Astrocyte (in vitro differentiated cells and primary cell): ENCODE data around the gene C6orf118. TPM values are rescaled to one million over a fixed set of nuclear protein-coding genes. Genes with fewer than 3 reads are reported as not detected.

Experiments
- DNase-seq: peaks from one replicate; pipeline ENCODE4 v3.0.0-alpha.2; 2010; ENCODE audit warnings: low read depth
- FAIRE-seq: peaks from 2 replicates; lab custom pipeline; 2011; peaks lifted over from hg19 to GRCh38; lab: Jason Lieb, UNC
- H2AFZ ChIP-seq: 2 replicates; pipeline ENCODE4 v1.6.0; 2012; ENCODE audit warnings: low read depth, low read length, inconsistent platforms
- H3K27ac ChIP-seq: 2 replicates; pipeline ENCODE4 v1.5.1; 2011; ENCODE audit warnings: low read depth, low read length, inconsistent platforms
- H3K27me3 ChIP-seq: 2 replicates; pipeline ENCODE4 v1.6.0; 2011; ENCODE audit warnings: low read length, inconsistent platforms; ENCODE audit not compliant: insufficient read depth
- H3K36me3 ChIP-seq: 2 replicates; pipeline ENCODE4 v1.5.1; 2011; ENCODE audit warnings: low read length, inconsistent platforms; ENCODE audit not compliant: insufficient read depth
- H3K4me1 ChIP-seq: 2 replicates; pipeline ENCODE4 v1.5.1; 2011; ENCODE audit warnings: low read length, inconsistent platforms; ENCODE audit not compliant: insufficient read depth
- H3K4me2 ChIP-seq: 2 replicates; pipeline ENCODE4 v1.6.0; 2012; ENCODE audit warnings: low read length, inconsistent platforms
- H3K4me3 ChIP-seq: 2 replicates; pipeline ENCODE4 v1.5.1; 2011; ENCODE audit warnings: low read depth, mild to moderate bottlenecking, low read length, inconsistent platforms; ENCODE audit not compliant: insufficient read depth
- H3K79me2 ChIP-seq: 2 replicates; pipeline ENCODE4 v1.6.0; 2012; ENCODE audit warnings: mild to moderate bottlenecking, low read length, inconsistent platforms; ENCODE audit not compliant: insufficient read depth
- H3K9ac ChIP-seq: 2 replicates; pipeline ENCODE4 v1.6.0; 2012; ENCODE audit warnings: mild to moderate bottlenecking, low read length, inconsistent platforms
- H3K9me3 ChIP-seq: 2 replicates; pipeline ENCODE4 v1.5.1; 2012; ENCODE audit warnings: low read depth, mild to moderate bottlenecking, low read length, inconsistent platforms; ENCODE audit not compliant: insufficient read depth
- H4K20me1 ChIP-seq: 2 replicates; pipeline ENCODE4 v1.6.0; 2012; ENCODE audit warnings: low read length, inconsistent platforms; ENCODE audit not compliant: insufficient read depth
- H3K27ac Mint-ChIP-seq: one replicate; pipeline ENCODE4 v1.8.0; 2021; ENCODE audit warnings: mild to moderate bottlenecking, mixed read lengths; ENCODE audit not compliant: unreplicated experiment
- H3K27me3 Mint-ChIP-seq: one replicate; pipeline ENCODE4 v1.8.0; 2021; ENCODE audit warnings: low read depth, mixed read lengths; ENCODE audit not compliant: unreplicated experiment
- H3K36me3 Mint-ChIP-seq: one replicate; pipeline ENCODE4 v1.8.0; 2021; ENCODE audit warnings: low read depth, mixed read lengths; ENCODE audit not compliant: unreplicated experiment
- H3K4me1 Mint-ChIP-seq: one replicate; pipeline ENCODE4 v1.8.0; 2021; ENCODE audit warnings: low read depth, mixed read lengths; ENCODE audit not compliant: unreplicated experiment
- H3K4me3 Mint-ChIP-seq: one replicate; pipeline ENCODE4 v1.8.0; 2021; ENCODE audit warnings: mild to moderate bottlenecking, moderate library complexity, mixed read lengths; ENCODE audit not compliant: unreplicated experiment
- H3K9me3 Mint-ChIP-seq: one replicate; pipeline ENCODE4 v1.8.0; 2021; ENCODE audit warnings: mild to moderate bottlenecking, mixed read lengths; ENCODE audit not compliant: unreplicated experiment
- CTCF ChIP-seq: IDR thresholded peaks from 2 replicates; pipeline ENCODE4 v1.5.1; 2011; ENCODE audit warnings: low read depth, mild to moderate bottlenecking, inconsistent platforms, low read length, moderate library complexity; ENCODE audit not compliant: insufficient read depth
- EZH2 ChIP-seq: IDR thresholded peaks from 2 replicates; pipeline ENCODE4 v1.6.1; 2012; ENCODE audit warnings: mild to moderate bottlenecking, low read length, inconsistent platforms; ENCODE audit not compliant: insufficient read depth
- total RNA-seq: library from RNA; stranded (reverse); gene quantifications from 2 replicates; pipeline ENCODE4 v1.2.1, GENCODE V29; 2021

C6orf118 gene
- total RNA-seq, 1 donor from 2014 or later: not detected

DNA sequence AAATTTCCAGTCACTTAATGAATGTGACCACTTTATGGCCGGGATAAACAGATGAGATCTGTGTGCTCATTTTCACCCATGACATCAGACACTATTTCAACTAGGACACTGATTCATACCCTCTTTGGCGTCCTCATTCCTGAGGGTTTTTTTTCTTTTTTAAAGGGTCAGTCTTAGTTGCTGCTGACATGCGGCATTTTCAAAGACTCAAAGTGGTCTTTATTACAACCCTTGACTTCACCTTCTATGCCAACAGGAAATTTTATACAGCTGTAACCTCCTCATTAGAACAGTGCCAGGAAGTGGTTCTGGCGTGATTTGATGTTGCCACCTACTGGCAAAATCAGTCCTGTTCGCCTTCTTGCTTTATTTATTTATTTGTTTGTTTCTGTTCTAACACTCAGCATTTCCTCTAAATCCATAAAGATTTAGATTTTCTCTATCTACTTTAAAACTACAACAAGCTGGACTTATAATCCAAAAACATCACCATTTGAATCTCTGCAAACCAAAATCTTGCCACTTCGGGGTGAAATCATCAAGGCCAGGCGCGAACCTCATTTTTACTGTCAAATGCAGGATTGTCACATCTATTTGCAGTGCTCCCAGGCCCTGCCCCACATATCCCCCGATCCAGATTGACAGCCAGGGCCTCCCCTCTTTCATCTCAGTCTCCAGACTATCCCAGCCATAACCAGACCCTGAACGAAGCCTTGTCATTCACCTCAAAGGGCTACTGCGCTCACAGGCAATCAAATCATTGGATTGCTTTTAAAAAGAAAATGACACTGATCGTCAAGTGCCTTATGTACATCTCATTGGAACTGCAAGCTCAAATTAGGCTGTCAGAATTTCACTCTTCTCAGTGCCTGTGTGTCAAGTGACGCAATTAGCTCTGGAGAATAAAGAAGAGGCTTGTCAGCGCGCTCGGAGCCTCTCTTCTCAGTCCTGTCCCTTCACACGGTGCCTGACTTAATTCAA lies 77.5 kb downstream of the C6orf118 start:
- Histone ChIP-seq H3K4me3 (no peak overlapping the region), H3K27me3 (no peaks in the 10 kb centered on the region), H3K9me3 (no peaks in the 10 kb centered on the region), H2AFZ (peak overlapping the region; percentile 53), H4K20me1 (no peaks in the 10 kb centered on the region), H3K4me1 (no peaks in the 10 kb centered on the region), H3K36me3 (no peaks in the 10 kb centered on the region), H3K79me2 (no peaks in the 10 kb centered on the region), H3K27ac (no peak overlapping the region), H3K9ac (peak overlapping the region; percentile 38), H3K4me2 (peak overlapping the region; percentile 46)
- FAIRE-seq (peak; percentile 34), DNase-seq (peak; percentile 42)
- Mint-ChIP-seq H3K27me3 (no peaks in the 10 kb centered on the region), H3K9me3 (peaks cover 17% of the 10 kb centered on the region), H3K4me1 (peaks cover 7% of the 10 kb centered on the region), H3K36me3 (no peaks in the 10 kb centered on the region), H3K4me3 (no peak overlapping the region), H3K27ac (peak overlapping the region; percentile 7)
- TF ChIP-seq EZH2: no peak
- peak; percentile 73 for TF ChIP-seq CTCF

GRCh38 chr6:165231177-165231576 lies 78.2 kb downstream of the C6orf118 start:
- Histone ChIP-seq H3K27me3 (no peaks in the 10 kb centered on the region), H3K9ac (no peak overlapping the region), H3K4me3 (no peak overlapping the region), H4K20me1 (no peaks in the 10 kb centered on the region), H3K4me2 (peak overlapping the region; percentile 46), H3K4me1 (no peaks in the 10 kb centered on the region), H3K79me2 (no peaks in the 10 kb centered on the region), H3K36me3 (no peaks in the 10 kb centered on the region), H3K27ac (no peak overlapping the region), H2AFZ (no peak overlapping the region), H3K9me3 (no peaks in the 10 kb centered on the region)
- H3K4me3 Mint-ChIP-seq: no peak overlapping the region
- FAIRE-seq (no peak), DNase-seq (peak; percentile 4)
- H3K36me3 Mint-ChIP-seq: no peaks in the 10 kb centered on the region
- no peak overlapping the region for H3K27ac Mint-ChIP-seq
- H3K4me1 Mint-ChIP-seq: peaks cover 7% of the 10 kb centered on the region
- TF ChIP-seq EZH2: no peak
- TF ChIP-seq CTCF: no peak
- H3K9me3 Mint-ChIP-seq: peaks cover 15% of the 10 kb centered on the region
- no peaks in the 10 kb centered on the region for H3K27me3 Mint-ChIP-seq
